HG03039 (cell line): Measurements from ENCODE around the gene CCDC160.
"Not testable (repeated sequence)": the region's sequence is repeated elsewhere in the genome, so short reads cannot be mapped to it uniquely, and the experiment has no call there.

Experiments used
- ATAC-seq: cut with Tn5 transposase; IDR thresholded peaks from one replicate; pipeline ENCODE4 v1.9.1; 2021; ENCODE audit warnings: mild to moderate bottlenecking, moderate library complexity; ENCODE audit not compliant: unreplicated experiment

The CCDC160 gene

DNA sequence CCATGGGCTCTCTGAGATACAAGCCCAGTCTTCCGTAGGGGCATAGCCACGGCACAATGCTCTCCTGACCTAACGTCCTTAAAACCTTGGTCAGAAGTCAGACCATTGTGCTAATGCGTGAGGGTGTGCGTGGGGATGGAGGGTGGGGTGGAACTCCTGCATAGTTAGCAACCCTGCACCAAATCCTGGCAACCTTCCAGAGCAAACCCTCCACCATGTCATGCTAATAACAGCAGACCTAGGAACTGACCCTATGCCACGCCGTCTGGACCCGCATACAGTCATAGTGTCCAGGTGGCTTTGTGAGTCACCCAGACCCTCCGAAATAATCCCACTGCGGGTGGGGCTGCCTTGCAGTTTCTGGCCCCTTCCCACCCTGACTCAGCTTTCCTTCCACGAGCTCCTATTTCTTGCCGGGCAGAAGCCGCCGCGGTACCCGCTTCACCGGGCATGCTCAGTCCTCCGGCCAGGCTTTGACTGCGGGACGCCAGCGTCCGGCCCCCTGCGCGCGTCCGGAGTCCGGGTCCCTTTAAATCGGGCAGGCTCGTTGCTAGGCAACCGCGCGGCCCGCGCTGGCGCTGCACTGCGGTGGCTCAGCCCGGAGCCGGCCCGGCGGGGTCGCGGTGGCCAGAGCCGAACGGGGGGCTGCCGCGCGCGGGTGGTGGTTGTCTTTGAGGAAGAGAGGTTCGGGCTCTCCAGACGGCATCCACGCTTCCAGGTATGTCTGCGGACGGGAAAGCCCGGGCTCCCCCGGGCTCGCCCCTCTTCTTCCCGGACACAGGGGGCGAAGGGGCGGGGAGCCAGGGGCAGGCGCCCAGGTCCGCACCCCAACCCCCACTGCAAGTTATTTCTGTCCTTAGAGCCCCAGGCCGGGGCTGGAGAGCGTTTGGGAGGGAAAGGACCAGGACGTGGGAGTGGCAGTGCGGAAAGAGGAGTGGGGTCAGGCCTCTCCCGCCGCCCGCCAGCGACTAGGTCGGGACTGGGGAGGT, at the start of gene CCDC160:
Gene CCDC160, plus strand, starts transcription at position 557 of the 989 bp plus-strand sequence. CDS start 7,619 bp downstream, outside the sequence.
- ATAC-seq: no peak

DNA sequence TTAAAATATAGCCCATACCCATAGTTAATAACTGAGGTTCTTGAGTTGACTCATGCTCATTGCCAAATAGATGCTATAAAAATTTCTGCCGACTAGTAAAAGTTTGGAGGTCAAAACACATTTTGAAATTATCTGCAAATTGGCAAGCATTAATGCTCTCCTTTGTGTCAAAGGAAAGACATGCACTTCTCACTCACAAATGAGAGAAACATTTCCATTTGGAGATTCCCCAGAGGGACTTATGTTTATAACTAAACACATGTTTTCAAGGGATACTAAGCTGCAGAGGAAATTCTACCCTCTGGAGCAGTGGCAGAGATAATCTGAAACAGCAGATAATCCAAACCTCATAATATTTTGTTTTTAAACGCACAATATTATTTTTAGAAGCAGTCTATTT, 45.7 kb upstream of the CCDC160 start:
- no peak for ATAC-seq

DNA sequence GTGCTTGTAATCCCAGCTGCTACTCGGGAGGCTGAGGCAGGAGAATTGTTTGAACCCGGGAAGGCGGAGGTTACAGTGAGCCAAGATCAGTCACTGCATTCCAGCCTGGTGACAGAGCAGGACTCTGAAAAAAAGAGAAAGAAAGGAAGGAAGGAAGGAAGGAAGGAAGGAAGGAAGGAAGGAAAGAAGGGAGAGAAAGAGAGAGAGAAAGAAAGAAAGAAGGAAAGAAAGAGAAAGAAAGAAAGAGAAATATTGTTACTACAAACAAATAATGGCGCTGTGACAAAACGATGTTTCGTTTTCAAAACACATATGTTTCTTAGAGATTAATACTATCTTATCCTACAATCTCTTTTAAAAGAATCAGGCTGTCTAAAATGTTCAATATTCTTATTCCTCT, 42.1 kb upstream of the CCDC160 start:
- ATAC-seq: no peak

DNA sequence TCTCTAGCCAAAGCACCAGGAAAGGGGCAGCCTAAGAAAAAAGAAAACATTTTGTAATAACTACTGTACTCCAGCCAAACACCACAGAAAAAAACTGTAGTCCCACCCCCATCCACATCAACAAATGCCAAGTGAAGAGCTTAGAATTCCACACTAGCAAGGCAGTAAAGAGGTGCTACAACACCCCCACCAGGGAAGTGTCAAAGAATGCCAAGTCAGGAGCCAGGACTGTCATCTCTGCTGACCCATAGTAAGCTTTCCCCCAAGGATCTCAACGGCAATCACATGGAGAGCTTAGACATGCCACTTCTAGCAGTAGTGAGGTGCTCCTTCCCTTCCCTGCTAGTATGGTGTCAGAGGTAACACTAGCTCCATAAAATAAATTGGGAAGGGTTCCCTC, 34.4 kb upstream of the CCDC160 start:
- ATAC-seq: no peak

DNA sequence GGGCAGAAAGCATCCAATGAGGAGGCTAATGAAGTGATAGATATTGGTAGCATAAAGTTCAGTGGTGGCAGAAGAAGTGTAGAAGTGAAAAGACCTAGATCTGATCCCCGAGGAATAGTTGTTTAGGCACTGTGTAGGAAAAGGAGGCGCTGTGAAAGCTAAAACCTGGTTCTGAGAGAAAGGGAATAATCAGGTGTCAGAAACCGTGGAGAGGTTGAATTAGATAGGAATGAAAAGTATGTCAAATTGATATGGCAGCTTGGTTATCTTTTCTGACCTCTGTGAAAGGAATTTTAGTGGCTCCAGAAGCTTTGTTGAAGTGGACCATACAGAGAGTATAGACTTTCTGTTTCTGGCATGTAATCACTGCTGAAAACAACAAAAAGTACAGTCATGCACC, 30.8 kb upstream of the CCDC160 start:
- no peak for ATAC-seq

DNA sequence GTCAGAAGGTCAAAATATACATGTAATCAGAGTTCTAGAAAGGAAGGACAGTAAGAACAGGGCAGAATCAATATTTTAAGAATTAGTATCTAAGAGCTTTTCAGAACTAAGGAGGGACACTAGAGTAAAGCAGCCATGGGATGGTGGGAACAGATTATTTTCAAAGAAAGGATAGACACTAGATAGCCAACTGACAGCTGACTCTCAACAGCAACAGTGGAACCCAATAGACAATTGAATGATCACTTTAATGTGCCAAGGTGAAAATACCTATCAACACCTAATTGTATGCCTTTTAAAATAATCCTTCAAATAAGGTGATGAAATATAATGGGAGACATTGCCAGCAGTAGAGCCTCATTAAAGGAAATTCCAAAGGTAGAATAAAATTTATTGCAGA, 26.5 kb upstream of the CCDC160 start:
- no peak for ATAC-seq

DNA sequence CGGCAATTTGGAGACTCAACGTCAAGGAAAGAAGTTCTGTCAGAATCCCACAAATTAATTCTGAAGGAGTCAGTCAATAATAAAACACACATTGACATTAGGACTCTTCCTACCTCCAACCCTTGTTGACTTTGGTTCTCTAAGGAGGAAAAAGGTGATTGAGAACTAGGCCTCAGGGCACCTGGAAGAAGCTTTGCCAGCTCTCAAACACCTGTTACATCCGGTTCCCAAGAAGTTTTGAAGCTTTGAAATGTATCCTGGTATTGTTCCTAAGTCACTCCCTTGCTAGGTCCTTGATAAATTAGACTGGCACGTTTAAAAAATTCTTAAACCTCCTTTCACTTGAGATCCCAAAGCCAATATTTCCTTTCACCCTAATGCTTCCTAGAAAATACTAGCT, 1.7 kb upstream of the CCDC160 start:
- no peak for ATAC-seq

DNA sequence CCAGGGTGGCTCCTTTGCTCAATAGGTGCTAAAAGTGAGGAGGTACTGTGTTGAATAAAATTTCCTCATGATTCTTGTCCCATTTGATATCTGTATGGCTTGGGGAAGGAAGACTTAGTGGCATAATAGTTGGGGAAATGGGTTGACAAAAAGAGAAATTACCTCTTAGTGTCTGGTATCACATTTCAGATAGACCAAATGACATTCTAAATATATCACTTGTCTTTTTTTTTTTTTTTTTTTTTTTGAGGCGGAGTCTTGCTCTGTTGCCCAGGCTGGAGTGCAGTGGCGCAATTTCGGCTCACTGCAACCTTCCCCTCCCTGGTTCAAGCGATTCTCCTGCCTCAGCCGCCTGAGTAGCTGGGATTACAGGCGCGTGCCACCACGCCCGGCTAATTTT, 1.2 kb downstream of the CCDC160 start:
- not testable (repeated sequence) for ATAC-seq

DNA sequence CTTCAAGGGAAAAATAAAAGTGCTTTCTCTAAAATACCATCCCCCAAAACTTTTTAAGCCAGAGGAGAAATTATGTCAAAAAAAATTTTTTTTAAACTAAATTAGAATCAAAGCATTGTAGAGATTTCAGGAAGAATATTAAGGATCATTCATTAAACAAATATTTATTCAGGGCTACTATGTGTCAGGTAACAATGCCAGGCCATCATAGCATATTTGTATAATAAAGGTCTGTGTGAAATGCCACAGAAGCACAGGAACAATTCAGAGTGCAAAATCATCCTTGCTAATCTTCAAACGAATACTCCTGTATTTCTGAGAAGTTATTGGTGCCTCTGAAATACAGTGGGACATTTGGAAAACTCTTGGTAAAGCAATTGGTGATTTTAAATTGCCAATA, 2.0 kb downstream of the CCDC160 start:
- ATAC-seq: no peak

DNA sequence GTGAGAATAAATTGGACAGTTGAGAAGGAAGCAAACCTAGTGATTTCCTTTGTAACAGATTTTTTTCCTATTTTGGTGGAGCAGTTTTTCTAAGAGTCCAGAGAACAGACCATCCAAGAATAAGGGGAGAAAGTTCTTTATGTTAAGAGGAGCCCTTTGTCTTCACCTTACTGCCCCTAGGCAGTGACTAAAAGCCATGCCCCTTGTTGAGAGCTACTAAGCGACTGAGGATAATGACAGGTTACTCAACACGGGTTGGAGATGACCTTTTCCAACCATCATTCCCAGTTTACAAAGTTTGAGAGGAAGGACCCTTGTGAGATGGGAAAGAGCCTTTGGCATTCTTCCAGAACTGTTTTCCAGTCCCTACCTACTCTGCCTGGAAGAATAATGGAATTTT, 3.2 kb downstream of the CCDC160 start:
- ATAC-seq: no peak

DNA sequence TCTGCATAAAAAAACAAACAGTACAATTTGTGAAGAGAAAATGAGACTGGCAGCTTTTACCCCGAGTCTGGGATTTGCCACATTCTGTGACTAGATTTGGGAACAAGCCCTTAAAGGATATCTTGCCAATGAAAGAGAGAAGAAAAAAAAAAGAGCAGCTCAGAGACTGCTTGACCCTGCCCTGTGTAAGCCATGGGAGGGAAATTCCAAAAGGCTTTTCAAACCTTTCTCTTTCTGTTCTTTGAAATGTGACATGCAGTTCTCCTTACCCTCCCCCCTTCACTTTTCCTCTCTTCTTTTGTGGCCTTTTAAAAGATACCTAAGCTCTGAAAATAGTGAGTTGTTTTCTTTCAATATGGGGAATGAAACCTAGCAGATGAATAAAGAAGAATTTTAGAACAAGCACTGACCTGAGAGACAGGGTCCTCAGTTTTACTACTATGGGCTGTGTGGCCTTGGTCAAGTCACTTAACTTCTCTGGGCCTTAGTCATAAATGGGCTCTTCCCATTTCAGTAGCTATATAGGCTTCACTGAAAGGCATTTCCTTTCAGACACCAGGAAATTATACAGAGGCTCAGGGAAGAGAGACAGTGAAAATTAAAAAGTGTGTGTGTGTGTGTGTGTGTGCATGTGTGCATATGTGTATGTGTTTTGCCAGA, 5.1 kb downstream of the CCDC160 start:
- ATAC-seq: no peak

DNA sequence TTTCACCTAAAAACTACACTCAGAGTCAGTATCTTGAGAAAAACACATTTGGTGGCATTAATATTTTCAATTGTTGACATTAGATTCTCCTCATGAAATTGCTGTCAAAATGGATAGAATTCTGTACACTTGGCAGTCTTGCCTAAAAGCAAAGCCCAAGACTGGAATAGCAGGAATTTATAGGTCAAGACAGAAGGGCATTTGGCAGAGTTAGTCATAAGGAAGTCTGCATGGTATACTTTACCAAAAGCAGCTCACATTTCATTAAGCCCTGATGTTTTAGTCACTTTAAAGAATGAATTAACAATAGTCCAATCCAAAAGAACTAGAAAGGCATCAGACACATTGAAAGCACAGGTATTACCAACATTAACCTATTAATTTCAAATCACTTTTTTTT, 7.1 kb downstream of the CCDC160 start:
- no peak for ATAC-seq

DNA sequence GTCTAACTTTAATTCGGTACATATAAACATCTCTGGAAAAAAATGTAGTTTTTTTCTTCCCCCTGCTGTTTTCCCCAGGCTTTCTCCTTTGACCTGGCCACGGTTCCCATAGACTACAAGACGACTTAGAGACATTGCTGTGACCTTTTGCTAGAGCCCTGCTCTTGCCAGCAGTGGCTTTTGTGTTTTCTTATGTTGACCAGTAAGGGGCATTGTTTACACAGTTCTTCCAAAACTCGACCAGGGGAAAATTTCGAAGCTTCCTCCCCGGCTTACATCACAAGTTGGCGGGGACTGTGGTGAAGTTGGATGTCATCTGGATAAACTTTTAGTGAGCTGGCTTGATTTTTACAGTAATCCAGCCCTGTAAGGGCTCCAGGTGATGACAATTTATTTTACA, 9.3 kb downstream of the CCDC160 start:
- ATAC-seq: no peak

DNA sequence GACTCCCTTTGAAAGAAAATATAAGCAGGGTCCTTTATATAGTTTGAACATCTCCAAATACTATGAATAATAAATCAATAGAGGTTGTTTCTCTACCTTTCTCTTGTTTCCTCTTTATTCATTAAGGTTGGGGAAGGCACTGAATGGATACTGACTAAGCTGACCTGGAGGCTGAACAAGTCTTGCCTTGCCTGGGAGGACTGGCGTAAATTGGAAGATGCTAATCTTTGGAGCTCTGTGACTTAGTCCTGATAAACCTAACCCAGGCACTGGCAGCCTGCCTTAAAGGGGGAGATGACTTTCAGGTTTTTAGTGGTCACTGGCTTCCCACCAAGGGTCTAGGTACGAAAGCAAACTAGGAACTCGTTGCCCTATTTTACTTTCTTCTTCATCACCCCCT, 10.5 kb downstream of the CCDC160 start:
- ATAC-seq: no peak

DNA sequence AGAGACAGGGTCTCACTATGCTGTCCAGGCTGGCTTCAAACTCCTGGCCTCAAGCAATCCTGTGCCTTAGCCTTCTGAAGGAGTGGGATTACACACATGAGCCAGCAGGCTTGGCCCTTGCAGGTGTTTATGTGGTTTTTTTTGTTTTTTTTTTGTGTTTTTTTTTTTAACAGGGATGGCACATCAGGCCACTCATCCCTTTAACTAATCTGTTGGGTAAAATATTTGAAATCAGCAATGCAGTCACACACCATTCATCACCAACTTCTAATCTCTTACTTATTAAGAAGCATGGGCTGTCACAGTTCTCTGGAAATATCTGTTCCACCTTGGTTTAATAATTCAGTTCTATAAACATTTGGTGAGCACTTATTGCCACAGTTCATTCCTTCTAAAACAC, 12.3 kb downstream of the CCDC160 start:
- ATAC-seq: no peak

DNA sequence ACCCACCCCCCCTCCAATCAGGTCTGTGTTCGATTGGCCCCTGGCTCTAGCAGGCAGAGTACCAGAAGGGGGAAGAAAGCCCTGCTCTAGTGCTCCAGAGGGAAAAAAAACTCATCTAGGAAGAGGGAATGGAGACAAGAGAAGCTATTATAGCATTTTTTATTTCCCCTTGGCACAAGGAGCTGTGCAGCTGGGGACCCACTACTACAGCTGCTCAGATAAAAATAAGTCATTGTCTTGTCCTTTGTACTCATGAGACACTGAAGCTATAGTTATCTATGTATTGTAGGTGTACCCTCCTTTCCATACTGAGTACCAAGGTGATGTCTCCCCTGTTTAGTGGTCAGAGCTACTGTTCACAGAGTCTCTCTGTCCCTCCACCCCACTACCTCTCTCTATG, 14.3 kb downstream of the CCDC160 start:
- no peak for ATAC-seq

DNA sequence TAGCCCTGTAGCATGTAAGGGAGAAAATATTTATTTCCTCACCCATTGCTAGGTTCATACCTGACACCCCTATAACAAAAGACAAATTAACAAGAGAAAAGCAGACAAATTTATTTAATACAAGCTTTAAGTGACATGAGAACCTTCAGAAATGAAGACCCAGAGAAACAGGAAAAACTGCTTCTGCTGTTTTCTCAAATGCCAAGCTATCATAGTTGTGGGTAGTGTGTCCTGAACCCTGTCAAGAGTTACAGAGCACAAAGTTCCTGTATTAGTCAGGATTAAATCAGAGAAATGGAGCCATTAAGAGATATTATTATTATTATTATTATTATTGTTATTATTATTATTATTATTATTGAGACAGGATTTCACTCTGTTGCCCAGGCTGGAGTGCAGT, 17.5 kb downstream of the CCDC160 start:
- ATAC-seq: no peak

DNA sequence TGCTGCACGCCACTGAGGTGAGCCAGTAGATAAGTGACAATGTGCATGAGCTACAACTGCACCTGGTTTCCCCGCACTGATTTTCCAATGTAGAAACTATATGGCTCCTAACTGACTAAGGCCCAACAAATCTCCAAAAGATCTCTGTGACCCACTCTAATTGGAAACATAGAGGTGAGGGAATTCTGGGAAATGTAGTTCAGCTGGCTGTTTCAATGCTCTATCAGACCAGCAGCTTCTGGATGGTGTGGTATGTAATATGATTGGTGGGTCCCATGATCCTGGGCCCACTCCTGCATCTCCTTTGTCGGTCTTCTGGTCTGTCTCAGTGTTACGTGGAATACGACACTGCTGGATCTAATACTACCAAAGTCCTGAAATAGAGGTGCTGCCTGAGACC, 18.6 kb downstream of the CCDC160 start:
- no peak for ATAC-seq

DNA sequence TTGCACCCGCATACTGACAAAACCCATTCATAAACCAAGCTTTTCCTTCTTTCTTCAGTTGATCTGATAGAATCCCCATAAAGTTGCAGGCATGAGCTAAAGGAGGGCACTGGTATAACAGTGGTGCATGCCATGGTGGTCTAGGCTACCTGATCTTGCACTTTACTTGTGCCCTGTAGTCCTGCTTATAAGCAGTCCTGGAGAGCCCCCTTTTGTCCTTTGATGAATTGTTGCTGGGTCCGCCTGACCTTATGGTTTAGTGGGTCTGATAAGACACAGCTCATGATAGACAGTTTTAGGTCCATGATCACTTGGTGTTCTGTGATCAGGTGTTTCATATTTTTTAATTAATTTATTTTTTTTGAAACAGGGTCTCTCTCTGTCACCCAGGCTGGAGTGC, 19.7 kb downstream of the CCDC160 start:
- ATAC-seq: no peak

DNA sequence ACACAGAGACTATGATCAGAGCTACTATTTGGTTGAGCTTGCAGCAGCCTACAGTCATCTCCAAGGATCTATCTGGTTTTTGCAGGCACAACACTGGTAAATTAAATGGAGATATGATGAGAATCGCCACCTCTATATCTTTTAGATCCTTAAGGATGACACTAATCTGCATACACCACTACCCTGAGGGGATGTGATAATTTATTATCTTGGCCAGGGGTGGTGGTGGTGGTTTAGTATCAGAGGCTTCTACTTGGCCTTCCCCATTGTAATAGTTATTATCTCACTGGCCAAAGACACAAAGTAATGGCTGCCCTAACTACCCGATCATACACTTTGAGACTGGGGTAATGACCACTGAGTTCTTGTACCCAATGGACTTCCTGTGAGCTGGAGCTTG, 21.2 kb downstream of the CCDC160 start:
- ATAC-seq: no peak

DNA sequence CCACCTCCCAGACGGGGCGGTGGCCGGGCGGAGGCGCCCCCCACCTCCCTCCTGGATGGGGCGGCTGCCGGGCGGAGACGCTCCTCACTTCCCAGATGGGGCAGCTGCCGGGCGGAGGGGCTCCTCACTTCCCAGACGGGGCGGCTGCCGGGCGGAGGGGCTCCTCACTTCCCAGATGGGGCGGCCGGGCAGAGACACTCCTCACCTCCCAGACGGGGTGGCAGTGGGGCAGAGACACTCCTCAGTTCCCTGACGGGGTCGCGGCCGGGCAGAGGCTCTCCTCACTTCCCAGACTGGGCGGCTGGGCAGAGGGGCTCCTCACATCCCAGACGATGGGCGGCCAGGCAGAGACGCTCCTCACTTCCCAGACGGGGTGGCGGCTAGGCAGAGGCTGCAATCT, 49.0 kb downstream of the CCDC160 start:
- ATAC-seq: not testable (repeated sequence)

DNA sequence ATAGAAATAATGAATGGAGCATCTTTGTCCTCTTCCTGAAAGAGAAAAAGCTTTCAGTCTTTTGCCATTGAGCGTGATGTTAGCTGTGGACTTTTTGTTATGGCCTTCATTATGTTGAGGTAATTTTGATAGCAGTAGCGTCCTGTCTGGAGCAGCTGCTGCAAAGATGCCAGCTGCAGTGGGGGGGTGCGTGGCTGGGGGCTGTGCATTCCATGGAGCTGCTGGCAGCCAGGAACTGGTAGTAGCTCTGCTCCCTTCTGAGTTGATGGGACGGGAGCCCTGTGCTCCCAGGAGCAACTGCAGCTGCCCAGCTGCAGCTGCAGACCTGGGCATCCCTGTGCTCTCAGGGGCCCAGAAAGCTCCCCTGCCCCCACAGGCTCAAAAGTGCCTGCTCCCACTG, 50.4 kb downstream of the CCDC160 start:
- no peak for ATAC-seq
